ENCODE measurements around the gene IDNK.

IDNK gene

DNA sequence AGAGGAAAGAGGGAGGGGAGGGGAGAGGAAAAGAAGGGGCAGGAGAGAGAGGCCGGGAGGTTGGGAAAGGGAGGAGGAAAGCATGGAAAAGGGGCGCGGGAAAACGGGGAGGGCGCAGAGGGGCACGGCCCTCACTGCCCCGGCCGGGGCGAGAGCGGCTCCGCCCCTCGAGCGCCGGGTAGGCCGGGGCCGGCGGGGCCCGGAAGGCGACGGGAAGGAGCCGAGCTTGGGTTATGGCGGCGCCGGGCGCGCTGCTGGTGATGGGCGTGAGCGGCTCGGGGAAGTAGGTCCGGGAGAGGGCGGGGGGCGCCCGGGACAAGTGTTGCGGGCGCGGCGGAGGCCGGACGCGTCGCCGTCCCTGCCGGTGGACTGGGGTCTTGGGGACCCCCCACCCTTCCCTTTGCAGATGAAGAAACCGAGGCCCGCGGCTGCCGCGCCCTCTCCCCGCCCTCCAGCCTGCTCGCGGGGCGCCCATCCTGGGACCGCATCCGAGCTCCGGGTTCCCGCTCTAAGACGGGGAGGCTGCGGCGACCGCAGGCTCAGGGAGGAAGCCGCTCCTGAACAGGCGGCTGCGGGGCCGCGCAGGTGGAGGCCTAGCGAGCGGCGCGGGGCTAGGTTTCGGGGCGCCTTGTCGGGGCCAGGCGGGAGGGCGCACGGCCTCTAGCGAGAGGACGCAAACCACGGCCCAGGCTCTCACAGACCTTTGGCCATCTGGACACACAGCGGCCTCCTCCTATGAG is at the start of gene IDNK:
TSS of gene IDNK (plus strand) at position 205 of the 740 bp plus-strand sequence. CDS start at position 234, 29 bp downstream.
- DNase-seq (ENCODE audit: low read depth, low spot score) = no peak
- TF ChIP-seq, protein P1, sequence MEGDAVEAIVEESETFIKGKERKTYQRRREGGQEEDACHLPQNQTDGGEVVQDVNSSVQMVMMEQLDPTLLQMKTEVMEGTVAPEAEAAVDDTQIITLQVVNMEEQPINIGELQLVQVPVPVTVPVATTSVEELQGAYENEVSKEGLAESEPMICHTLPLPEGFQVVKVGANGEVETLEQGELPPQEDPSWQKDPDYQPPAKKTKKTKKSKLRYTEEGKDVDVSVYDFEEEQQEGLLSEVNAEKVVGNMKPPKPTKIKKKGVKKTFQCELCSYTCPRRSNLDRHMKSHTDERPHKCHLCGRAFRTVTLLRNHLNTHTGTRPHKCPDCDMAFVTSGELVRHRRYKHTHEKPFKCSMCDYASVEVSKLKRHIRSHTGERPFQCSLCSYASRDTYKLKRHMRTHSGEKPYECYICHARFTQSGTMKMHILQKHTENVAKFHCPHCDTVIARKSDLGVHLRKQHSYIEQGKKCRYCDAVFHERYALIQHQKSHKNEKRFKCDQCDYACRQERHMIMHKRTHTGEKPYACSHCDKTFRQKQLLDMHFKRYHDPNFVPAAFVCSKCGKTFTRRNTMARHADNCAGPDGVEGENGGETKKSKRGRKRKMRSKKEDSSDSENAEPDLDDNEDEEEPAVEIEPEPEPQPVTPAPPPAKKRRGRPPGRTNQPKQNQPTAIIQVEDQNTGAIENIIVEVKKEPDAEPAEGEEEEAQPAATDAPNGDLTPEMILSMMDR (IDR thresholded peaks at IDR 0.05; ENCODE audit: insufficient read depth, low read length, missing control alignments) = no peak
- CTCF ChIA-PET = interaction anchor here (0.9 to 3.1 kb wide), 8 partner anchors 13 to 298 kb away, joined by 3 to 13 read pairs (median 4); no protein-coding TSS in a partner anchor
- peak within 1 kb of the TSS; percentile 65 for H3K4me3 ChIP-seq (ENCODE audit: low read depth, low read length)
- POLR2A ChIA-PET = no interaction called here

DNA sequence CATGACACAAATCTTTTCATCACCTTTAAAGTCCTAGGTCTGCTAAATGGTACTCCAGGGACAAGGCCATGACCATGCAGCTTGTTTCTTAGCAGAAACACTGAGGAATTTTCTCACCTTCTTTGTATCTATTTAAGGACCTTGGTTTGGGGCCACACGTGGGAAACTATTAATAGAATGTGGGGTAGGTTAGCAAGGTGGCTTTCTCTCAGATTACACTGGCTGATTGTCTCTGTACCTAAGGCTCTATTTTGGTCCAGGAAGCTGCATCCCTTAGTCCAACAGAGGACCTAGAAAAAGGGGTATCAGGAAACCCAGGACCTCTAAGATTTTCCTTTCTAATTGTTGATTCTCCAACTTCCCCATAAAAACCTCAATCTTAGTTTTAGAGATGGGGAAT is 48.5 kb upstream of the IDNK start:
- no peak for DNase-seq (ENCODE audit: low read depth, low spot score)
- TF ChIP-seq, protein P1 (IDR thresholded peaks at IDR 0.05; ENCODE audit: insufficient read depth, low read length, missing control alignments) = no peak
- CTCF ChIA-PET = interaction anchor here (1.3 to 1.5 kb wide), 2 partner anchors 22 to 35 kb away, joined by 3 to 4 read pairs; no protein-coding TSS in a partner anchor
- H3K4me3 ChIP-seq (ENCODE audit: low read depth, low read length) = no peak overlapping the region
- POLR2A ChIA-PET = no interaction called here

DNA sequence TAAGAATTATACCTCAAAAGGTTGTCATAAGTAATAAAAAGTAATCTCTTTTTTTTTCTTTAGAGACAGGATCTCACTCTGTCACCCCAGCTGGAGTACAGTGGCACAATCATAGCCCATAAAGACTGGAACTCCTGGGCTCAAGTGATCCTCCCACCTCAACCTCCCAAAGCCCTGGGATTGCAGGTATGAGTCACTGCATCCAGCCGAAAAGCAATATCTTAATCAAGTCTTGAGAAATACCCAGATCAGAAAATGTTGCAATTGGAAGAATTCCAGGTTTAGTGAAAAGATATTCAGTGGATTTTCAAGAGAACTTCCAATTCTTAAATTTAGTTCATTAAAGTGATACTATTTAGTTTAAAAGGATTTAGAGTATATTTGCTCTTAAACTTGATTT is 40.9 kb upstream of the IDNK start:
- no peak for DNase-seq (ENCODE audit: low read depth, low spot score)

DNA sequence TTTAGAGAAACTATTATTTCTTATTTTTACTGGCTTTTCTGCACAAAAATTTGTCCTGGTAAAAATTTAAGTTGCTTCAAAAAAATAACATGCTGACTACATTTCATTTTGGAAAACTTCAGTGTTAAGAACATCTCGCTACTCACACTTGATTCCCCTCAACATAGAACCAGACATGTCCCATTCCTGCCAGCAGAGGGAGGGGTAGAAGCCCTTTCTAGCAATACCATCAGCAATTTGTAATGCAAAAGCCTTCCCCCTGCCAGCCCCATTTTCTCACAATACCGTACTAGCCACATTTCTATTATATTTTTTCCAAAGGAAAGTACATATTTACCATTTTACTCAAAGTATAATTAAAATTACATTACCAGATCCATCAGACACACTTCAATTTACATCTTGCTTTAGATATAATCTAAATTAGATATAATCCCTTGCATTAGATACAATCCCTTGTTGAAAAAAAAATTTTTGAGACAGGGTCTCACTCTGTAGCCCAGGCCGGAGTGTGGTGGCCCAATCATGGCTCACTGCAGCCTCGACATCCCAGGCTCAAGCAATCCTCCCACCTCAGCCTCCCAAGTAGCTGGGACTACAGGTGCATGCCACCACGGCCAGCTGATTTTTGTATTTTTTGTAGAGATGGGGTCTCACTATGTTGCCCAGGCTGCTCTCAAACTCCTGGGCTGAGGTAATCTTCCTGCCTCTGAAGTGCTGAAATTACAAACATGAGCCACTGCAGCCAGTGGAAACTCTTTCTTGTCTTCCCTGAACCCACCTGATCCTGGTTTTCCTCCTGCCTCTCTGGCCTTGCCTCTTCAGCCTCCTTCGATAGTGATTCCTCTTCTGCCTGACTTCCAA is 39.6 kb upstream of the IDNK start:
- TF ChIP-seq, protein P1 (IDR thresholded peaks at IDR 0.05; ENCODE audit: insufficient read depth, low read length, missing control alignments) = peak; percentile 76
- ChIA-PET CTCF (interaction anchor here (1.0 to 5.9 kb wide), 5 partner anchors 8 to 248 kb away, joined by 3 to 29 read pairs (median 3); no protein-coding TSS in a partner anchor), POLR2A (no interaction called here)
- DNase-seq (ENCODE audit: low read depth, low spot score) = peak; percentile 19
- no peak overlapping the region for H3K4me3 ChIP-seq (ENCODE audit: low read depth, low read length)

More for the DNA sequence above, 40.9 kb upstream of the IDNK start:
- POLR2A ChIA-PET = no interaction called here
- TF ChIP-seq, protein P1 (IDR thresholded peaks at IDR 0.05; ENCODE audit: insufficient read depth, low read length, missing control alignments) = no peak
- CTCF ChIA-PET = no interaction called here
- H3K4me3 ChIP-seq (ENCODE audit: low read depth, low read length) = no peak overlapping the region

DNA sequence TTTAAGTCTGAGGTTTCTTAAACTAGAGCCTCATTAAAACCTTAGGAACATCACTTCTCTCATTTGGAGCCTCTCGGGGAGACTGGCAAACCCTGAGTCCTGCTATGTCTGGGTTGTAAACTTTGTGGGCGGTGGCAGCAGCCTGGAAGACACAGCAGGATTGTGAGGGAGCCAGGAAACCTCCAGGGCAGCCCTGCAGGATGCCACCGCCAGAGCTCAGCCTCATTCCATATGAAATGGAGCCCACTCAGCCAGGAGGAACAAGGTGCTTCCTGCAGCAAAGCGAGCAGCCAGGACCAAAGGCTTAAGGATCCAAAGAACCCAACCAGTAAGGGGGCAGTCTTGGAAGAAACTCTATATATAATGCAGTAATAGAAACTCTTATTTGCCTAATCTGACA is 37.9 kb upstream of the IDNK start:
- CTCF ChIA-PET = interaction anchor here (0.9 to 5.9 kb wide), 4 partner anchors 11 to 251 kb away, joined by 3 to 29 read pairs (median 4); no protein-coding TSS in a partner anchor
- H3K4me3 ChIP-seq (ENCODE audit: low read depth, low read length) = no peak overlapping the region
- TF ChIP-seq, protein P1 (IDR thresholded peaks at IDR 0.05; ENCODE audit: insufficient read depth, low read length, missing control alignments) = no peak
- POLR2A ChIA-PET = no interaction called here
- DNase-seq (ENCODE audit: low read depth, low spot score) = no peak

DNA sequence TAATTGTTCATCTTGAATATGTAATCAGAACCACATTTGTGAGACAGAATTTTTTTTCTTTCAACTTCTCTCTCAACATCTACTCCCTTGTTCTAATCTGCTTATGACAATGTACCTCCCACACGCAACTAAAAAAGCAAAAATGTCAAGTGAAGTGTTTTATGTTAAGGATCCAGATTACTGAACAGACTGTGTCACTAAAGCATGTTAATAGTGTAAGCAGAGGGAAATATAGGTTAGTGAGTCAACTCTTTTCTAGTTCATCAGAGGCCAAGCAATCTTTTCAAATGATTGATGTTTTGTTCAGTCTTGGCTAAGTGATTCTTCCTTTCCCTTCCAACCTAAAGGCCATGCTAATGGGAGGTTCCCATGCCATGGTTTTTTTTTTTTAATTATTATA is 34.7 kb upstream of the IDNK start:
- DNase-seq (ENCODE audit: low read depth, low spot score) = no peak
- POLR2A ChIA-PET = no interaction called here
- no peak overlapping the region for H3K4me3 ChIP-seq (ENCODE audit: low read depth, low read length)
- TF ChIP-seq, protein P1 (IDR thresholded peaks at IDR 0.05; ENCODE audit: insufficient read depth, low read length, missing control alignments) = no peak
- CTCF ChIA-PET = interaction anchor here (0.6 to 5.9 kb wide), 2 partner anchors 8 to 254 kb away, joined by 3 to 29 read pairs; no protein-coding TSS in a partner anchor
